ENCODE data around the gene CRYZ. TPM values are rescaled to one million over a fixed set of nuclear protein-coding genes. Genes with fewer than 3 reads are reported as not detected.
"Not testable (repeated sequence)": the region's sequence is repeated elsewhere in the genome, so short reads cannot be mapped to it uniquely, and the experiment has no call there.

The CRYZ gene
- total and polyA plus RNA-seq, 12 donors: 16.1 to 58.4 (median 39.8) TPM

DNA sequence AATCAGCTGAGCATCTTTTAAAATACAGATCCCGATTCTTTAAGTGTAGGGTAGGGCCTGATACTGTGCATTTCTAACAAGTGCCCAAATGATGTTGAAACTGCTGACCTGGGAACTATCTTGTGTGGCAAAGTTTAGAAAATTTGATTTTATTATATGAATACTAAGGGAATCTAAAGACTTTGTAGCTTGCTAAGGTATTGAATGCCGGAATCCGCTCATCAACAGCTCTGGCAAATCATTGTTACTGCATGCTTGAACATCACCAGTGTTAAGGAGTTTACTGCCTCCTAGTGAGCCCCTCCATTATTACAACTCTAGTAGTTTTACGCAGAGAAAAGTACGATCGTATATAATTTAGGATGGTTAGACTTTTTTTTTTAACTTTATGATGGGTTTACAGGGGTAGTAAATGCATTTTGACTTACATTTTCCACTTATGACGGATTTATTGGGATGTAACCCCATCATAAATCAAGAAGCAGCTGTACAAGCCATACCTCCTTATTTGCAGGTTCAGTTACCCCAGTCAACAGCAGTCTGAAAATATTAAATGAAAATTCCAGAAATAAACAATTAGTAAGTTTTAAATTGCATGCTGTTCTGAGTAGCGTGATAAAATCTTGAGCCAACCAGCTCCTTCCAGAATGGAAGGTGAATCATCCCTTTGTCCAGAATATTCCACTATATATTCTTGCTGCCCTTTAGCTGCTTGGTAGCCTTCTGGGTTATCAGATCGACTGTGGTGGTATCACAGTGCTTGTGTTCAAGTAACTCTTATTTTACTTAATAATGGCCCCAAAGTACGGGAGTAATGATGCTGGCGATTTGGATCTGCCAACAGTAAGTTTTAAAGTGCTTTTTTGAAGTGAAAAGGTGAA lies 994 bp upstream of the CRYZ start:
- 24 to 25% methylated on average over 11 of the region's 11 CpGs for WGBS, 2 donors
- Histone ChIP-seq H3K27ac (peak overlapping the region; percentile 57 to 92 (median 88)), H3K27me3 (no peaks in the 10 kb centered on the region), H3K4me3 (peak overlapping the region; percentile 62 to 80 (median 76)), H3K4me1 (peaks cover 2 to 49% (median 32%) of the 10 kb centered on the region in 9 donors), H3K9me3 (no peaks in the 10 kb centered on the region), H3K36me3 (peaks cover 0 to 33% (median 19%) of the 10 kb centered on the region in 9 donors)
- TF ChIP-seq, protein P1, sequence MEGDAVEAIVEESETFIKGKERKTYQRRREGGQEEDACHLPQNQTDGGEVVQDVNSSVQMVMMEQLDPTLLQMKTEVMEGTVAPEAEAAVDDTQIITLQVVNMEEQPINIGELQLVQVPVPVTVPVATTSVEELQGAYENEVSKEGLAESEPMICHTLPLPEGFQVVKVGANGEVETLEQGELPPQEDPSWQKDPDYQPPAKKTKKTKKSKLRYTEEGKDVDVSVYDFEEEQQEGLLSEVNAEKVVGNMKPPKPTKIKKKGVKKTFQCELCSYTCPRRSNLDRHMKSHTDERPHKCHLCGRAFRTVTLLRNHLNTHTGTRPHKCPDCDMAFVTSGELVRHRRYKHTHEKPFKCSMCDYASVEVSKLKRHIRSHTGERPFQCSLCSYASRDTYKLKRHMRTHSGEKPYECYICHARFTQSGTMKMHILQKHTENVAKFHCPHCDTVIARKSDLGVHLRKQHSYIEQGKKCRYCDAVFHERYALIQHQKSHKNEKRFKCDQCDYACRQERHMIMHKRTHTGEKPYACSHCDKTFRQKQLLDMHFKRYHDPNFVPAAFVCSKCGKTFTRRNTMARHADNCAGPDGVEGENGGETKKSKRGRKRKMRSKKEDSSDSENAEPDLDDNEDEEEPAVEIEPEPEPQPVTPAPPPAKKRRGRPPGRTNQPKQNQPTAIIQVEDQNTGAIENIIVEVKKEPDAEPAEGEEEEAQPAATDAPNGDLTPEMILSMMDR (IDR thresholded peaks at IDR 0.05): peak in 8 of 9 donors; percentile 41 to 79 (median 72)
- intact Hi-C loops (cut with DNase I): no loop called here
- DNase-seq (peak in 1 of 2 donors; percentile 40), ATAC-seq (peak; percentile 38 to 83 (median 72))

DNA sequence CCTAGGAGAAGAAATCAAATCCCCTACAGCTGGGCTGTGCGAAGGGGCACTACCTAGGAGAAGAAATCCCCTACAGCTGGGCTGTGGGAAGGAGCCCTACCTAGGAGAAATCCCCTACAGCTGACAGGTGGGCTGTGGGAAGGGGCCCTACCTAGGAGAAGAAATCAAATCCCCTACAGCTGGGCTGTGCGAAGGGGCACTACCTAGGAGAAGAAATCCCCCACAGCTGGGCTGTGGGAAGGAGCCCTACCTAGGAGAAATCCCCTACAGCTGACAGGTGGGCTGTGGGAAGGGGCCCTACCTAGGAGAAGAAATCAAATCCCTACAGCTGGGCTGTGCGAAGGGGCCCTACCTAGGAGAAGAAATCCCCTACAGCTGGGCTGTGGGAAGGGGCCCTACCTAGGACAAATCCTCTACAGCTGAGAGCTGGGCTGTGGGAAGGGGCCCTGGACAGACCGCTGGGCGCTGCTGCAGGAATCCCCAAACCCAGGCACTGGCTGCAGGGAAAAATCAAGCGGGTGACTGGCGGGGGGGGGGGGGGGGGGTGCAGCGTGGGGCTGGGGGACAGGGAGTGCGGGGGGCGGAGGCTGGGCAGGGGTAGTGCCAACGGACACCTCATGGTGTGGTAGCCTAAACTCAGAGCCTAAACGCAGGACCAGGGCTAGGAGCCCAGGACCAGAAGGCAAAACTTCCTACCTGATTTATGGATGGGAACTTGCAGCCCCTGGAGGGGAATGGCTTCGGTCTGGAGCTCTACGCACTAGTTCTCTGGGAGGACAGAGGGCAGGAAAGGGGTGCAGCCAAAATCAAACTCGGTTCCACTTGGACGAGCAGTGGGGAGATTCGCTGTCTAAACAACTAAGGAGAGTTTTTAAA lies 541 bp downstream of the CRYZ start:
- H3K9me3 ChIP-seq; intact Hi-C loops (cut with DNase I); H3K27me3 ChIP-seq: not testable (repeated sequence)
- 16 to 18% methylated on average over 17 of the region's 17 CpGs for WGBS, 2 donors
- H3K4me3 ChIP-seq: peak overlapping the region; percentile 62 to 80 (median 76)
- H3K4me1 ChIP-seq: peaks cover 2 to 57% (median 34%) of the 10 kb centered on the region in 9 donors
- ATAC-seq (peak; percentile 17 to 46 (median 32)), DNase-seq (peak in 1 of 2 donors; percentile 15)
- H3K36me3 ChIP-seq: peaks cover 0 to 17% (median 7%) of the 10 kb centered on the region in 9 donors
- H3K27ac ChIP-seq: peak overlapping the region in 9 of 10 donors; percentile 83 to 92 (median 88)

DNA sequence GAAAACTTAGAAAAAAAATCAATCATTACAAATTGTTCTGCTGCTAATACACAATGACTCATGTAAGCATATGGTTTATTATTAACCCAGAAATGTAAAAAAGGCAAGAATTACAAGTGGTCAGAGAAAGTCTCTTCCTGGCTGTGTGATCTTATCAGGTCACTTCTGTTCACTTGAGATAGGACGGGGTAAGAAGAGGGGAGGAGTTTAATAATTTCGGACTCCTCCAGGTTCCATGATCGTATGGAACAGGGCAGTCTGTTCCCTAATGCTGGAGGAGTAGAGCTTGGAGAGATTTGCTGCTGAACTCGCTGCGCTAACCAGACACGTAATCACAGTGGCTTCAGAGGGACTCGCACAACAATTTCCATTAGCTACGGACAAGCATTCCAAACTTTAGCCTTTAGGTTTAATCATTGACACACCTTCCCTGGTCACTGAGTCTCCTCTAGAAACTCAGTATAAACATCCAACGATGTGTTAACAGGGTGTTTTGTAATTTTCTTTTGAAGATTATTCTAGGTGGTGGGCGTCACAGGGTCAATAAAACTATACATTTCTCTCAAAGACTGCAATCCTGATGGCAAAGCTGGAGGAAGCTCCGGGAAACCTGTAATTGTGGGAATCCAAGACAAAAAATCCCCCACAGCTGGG lies 1.3 kb downstream of the CRYZ start:
- intact Hi-C loops (cut with DNase I): no loop called here
- H3K36me3 ChIP-seq: peaks cover 0 to 10% (median 0%) of the 10 kb centered on the region in 9 donors
- H3K4me3 ChIP-seq: peak overlapping the region in 7 of 10 donors; percentile 4 to 80 (median 75)
- DNase-seq: no peak
- H3K4me1 ChIP-seq: peaks cover 2 to 57% (median 34%) of the 10 kb centered on the region in 9 donors
- no peaks in the 10 kb centered on the region for H3K27me3 ChIP-seq
- peaks cover 0 to 3% (median 0%) of the 10 kb centered on the region in 11 donors for H3K9me3 ChIP-seq
- TF ChIP-seq, protein P1 (IDR thresholded peaks at IDR 0.05): no peak
- no peak for ATAC-seq
- H3K27ac ChIP-seq: peak overlapping the region in 1 of 10 donors; percentile 6
- 61 to 69% methylated on average over 11 of the region's 11 CpGs for WGBS, 2 donors

DNA sequence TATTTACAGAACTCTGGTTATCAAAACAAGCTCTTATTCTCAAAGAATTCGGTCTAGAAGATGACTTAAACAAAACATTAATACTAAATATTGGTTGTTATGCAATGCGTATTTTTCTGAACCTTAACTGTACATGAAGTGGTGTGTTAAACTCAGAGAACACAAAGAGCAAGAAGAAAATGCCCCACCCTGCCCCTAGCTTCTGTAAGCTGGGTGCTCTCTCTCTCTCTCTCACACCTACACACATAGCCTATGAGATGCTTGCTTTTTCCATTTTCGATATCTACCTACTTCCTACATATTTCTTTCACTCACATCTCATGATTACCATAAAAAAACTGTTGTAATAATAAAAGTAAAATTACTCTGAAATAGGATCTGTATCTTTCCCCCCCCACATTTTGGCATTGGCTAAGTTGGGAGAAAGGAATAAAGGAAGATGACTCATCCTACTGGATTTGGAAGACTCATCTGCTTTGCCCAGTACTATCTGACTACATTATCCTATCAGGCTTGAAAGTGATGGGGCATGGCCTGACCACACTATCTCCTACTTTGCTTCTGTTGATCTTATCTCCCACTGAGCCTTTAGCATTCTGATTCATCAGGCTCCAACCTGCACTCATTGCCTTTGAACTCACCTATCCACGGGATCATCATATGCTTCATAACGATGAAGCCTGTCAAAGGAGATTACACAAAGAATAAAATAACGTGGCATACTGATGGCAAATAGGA lies 2.9 kb downstream of the CRYZ start:
- WGBS, 2 donors: 85 to 89% methylated on average over 6 of the region's 6 CpGs
- Histone ChIP-seq H3K4me1 (peaks cover 2 to 49% (median 32%) of the 10 kb centered on the region in 9 donors), H3K36me3 (peaks cover 0 to 5% (median 0%) of the 10 kb centered on the region in 9 donors), H3K27ac (no peak overlapping the region), H3K4me3 (no peak overlapping the region), H3K27me3 (no peaks in the 10 kb centered on the region), H3K9me3 (peaks cover 0 to 9% (median 0%) of the 10 kb centered on the region in 11 donors)
- intact Hi-C loops (cut with DNase I): no loop called here
- TF ChIP-seq, protein P1 (IDR thresholded peaks at IDR 0.05): no peak
- DNase-seq (no peak), ATAC-seq (no peak)

Measured in heart right ventricle (tissue), 16 donors.